ENCODE results near the gene EBF3.

EBF3 gene

GRCh38 chr10:129790715-129791446 lies 173.2 kb downstream of the EBF3 start:
- DNase-seq = no peak

- no peak for DNase-seq
Observed at GRCh38 chr10:129788215-129788614, 175.9 kb downstream of the EBF3 start.

DNA sequence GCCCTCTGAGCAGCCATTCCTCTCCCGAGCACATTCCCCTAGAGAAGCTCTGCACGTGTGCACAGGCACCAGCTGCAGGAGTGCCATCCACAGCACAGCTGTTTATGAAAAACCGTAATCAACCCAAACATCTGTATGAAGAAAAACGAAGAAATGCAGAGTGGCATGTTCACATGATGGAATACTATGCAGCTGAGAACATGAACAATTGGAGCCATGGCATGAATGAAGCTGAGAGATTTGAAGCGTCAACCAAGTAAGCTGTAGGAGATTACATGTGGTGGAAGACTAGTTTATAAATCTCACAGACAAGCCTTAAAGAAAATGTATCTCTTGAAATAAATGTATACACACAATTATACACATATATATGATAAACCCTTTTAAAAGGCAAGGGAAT lies 176.5 kb downstream of the EBF3 start:
- DNase-seq = no peak

- DNase-seq = no peak
Observed at GRCh38 chr10:129786216-129786615, 177.9 kb downstream of the EBF3 start.

GRCh38 chr10:129785536-129785981 lies 178.5 kb downstream of the EBF3 start:
- no peak for DNase-seq
